Activated CD4-positive, CD25-positive, alpha-beta regulatory T cell treated with anti-CD3 and anti-CD28 coated beads, Interleukin-2, amount 50 U/mL, for 16 hours (primary cell): ENCODE data around the gene TNRC18.

ENCODE experiments used
- DNase-seq: peaks from one replicate; pipeline ENCODE4 v3.0.0-alpha.2; 2020; ENCODE audit warnings: low read depth, low spot score

Gene TNRC18

DNA sequence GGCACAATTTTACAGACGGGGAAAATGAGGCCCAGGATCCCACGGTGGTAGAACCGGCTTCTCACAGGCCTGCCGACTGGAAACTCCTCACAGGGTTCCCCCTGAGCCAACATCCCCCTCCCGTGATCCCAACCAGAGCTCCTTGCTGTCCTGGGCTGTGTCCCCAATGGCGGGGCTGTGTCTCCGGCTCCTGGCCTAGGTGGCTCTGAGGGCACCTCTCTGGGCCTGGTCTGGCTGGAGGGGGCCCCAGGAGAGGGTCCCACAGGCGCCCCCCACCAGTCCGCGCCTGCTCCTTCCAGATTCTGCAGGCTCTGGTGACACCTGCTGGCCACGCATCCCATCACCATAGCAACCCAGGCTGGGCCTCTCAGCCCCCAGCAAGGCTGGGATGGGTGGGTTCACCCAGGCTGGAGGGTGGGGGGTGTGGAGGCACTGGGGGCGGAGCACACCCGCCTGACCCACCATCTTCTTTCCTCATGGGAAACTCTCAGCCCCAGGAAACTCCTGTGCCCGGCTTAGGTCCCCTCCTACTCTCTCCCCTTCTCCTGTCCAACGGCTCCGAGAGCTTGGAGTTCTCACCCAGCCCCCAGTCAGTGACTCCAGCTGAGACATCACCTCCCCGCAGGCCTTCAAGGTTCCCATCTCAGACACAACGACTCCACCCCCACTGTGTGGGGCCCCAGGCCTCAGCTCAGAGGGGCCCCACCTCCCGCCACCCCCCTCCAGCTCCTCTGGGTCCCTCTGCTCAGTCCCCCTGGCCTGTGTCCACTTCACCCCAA is 27.1 kb upstream of the TNRC18 start:
- DNase-seq = no peak

DNA sequence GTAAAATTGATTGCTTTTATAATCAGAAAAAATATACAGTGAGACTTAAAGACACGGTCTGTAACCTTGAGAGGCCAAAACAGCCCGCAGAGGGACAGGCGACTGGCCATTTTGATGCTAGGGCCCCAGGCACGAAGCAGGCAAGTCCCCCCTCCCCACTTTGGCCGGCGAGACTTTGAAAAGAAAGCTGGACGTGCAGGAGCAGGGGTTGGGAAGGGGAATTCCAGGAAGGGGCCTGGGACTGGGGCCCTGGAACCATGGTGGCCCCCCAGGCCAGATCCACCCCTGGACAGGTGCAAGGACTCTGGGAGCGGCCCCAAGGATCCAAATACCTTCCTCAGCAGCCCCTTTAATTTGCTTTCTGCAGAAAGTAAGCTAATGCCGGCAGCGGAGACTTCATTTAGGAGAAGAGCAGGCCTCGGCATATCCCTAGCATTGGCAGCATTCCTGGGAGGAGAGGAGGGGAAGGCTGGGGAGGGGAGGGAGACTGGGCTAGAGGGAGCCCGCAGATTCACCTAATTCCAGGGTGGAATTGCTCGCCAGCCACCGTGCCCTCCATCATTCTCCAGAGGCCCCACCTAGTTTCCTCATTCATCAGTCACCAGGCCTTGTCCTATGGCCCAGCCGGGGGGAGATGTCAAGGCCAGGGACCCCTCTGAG is 24.9 kb upstream of the TNRC18 start:
- DNase-seq = no peak

GRCh38 chr7:5445981-5446594 is 22.5 kb upstream of the TNRC18 start:
- DNase-seq = no peak

GRCh38 chr7:5443678-5444077 is 20.0 kb upstream of the TNRC18 start:
- DNase-seq = no peak

GRCh38 chr7:5442757-5443305 is 19.2 kb upstream of the TNRC18 start:
- DNase-seq = no peak

GRCh38 chr7:5441840-5442503 is 18.3 kb upstream of the TNRC18 start:
- DNase-seq = no peak

DNA sequence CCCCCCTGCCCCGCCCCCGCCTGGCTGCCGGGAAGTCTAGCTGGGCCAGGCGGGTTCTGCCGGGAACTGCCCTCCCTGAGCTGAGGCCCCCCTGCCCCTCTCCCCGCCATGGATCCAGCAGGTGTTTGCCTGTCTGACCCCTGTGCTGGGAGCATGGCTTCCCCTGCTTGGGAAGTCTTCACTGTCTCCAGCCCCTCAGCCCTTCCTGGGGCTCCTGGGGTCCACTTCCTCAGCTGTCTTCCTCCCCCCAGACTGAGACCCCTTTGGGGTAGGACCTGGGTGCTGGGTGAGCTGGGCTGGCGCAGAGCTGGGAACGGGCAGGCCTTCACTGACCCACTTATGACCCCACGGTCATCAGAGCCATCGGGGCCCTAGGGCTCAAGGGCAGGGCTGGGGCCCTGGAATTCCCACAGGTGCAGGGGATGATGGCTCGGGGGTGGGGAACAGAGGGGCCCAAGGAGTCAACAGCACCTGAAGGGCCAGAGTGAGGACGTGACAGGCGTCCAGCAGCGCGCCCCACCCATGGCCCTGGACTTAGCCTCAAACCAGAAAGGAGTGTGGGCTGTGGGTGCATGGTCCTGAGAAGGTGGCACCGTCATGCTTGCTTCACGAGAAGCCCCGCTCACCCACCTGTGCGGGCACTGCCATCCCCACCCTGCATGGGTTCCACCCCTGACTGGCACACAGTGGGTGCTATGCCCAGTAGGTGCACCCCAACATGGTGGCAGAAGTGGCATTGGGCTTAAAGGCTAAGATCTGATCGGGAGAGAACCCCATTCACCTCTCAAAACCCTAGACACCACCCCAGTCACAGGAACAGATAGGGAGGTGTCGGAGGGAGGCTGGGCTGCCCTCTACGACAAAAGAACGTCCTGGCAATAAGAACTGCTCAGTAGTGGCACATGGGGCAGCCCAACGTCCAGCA is 16.2 kb upstream of the TNRC18 start:
- DNase-seq = no peak

DNA sequence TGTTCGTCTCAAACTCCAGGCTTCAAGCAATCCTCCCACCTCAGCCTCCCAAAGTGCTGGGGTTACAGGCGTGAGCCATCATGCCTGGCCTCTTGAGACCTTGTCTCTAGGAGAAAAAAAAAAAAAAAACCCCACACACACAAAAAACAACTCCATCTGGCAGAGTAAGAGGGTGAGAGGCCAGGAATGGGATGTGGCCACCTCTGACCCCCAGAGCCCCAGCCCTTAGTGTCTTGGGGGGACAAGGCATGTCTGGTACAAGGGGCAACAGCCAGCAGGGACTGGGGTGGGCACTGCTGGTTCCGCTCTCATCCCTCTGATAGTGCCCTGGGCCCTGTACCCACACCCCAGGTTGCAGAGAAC is 15.6 kb upstream of the TNRC18 start:
- no peak for DNase-seq

- no peak for DNase-seq
Measured at GRCh38 chr7:5437987-5438386, 14.4 kb upstream of the TNRC18 start.

DNA sequence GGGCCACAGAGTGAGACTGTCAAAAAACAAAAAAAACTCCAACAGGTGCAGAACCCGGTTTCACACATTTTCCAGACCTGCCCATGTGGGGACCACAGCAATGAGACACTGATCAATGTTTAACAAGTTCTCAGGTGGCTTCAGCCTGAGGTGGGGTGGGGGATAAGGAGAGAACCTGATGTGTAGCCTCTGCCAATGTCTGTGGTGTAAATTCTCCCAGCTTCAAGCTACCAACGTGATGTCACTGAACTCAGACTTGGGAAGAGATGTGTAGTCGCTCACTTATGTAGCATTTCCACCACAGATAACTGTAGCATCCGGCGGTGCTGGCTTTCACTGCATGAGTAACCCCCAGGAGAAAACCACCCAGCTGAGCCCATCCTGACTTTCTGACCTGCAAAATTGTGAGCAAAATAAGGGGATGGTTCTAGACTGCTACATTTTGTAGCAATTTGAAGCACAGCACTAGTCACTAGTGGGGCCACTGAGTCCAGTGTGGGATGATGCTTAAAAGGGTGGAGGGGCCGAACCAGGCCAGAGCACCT is 13.8 kb upstream of the TNRC18 start:
- DNase-seq = no peak

GRCh38 chr7:5436003-5436678 is 12.5 kb upstream of the TNRC18 start:
- DNase-seq = no peak

DNA sequence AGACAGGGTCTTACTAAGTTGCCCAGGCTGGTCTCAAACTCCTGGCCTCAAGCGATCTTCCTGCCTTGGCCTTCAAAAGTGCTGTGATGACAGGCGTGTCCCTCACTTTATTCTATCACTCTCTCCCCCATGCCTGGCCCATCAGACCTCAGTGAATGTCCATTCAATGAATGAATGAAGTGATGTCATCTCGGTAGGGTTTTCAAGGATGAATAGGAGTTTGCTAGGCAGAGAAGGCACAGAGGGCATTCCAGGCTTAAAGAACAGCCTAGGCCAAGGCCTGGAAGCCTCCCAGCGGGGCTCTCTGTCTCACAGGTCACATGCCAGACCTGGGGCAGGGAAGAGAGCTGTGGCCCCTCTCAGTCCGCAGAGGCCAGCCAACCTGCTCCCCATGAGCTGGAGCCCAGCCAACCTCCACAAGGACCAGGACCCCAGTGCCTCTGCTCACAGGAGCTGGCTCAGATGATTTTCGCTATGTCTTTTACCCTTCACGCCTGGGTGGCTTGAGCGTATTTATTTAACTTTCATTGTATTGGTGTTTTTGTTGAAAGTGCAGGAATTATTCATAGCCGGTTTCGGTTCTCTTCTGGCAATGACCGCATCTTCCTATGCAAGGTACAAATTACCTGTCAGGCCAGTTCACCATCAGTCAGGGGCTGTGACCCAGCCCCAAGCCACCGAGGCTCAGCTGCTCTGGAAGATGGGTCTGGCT is 11.8 kb upstream of the TNRC18 start:
- DNase-seq = no peak

DNA sequence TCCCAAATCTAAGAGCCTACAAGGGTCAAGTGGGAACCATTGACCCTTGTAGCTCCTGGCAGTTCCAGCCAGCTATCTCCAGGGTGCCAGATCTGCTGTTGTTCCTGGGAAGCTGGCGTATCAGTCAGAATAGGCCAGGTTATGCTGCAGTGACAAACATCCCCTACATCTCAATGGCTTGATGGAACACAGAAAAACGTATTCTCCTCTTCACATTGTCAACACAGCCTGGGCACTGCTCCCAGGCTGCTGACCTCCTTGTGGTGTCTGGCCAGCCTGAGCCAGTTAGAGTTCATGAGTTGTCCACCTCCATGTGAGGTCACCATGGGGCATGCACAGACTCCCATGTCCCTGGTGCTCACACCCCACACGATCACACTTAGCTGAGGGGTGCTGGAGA is 9.5 kb upstream of the TNRC18 start:
- DNase-seq = no peak

DNA sequence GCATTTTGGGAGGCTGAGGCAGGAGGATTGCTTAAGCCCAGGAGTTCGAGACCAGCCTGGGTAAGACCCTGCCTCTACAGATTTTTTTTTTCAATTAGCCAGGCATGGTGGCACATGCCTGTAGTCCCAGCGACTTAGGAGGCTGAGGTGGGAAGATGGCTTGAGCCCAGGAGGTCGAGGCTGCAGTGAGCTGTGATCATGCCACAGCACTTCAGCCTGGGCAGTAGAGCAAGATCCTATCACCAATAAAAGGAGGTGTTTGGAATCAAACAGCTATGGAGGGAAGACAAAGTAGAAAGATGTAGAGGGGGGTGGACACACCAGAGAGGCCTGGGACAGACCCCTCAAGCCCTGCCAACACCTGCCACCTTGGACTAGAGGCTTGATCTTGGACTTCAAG is 9.1 kb upstream of the TNRC18 start:
- no peak for DNase-seq

DNA sequence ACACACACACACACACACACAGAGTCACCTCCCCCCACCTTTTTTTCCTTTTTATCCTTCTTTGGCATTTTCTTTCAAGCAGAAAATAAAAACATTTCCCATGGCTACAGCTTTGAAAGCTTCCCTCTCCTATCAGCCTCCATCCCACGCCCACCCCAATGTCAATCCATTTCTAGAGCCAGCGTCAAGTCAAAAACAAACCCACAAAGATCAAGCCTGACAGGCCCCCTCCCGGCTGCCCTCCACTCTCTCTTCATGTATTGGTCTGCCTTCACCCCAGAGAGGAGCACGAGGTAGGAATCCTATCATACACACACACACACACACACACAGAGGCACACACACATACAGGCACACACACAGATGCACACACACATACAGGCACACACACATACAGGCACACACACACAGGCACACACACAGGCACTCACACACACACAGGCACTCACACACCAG is 8.0 kb upstream of the TNRC18 start:
- DNase-seq = no peak

- DNase-seq = no peak
Measured at GRCh38 chr7:5430612-5430947, 6.9 kb upstream of the TNRC18 start.

GRCh38 chr7:5429857-5430611 is 6.4 kb upstream of the TNRC18 start:
- DNase-seq = no peak

- no peak for DNase-seq
Measured at GRCh38 chr7:5429253-5429856, 5.7 kb upstream of the TNRC18 start.
